ENCODE data around the gene BCAS3. TPM values are rescaled to one million over a fixed set of nuclear protein-coding genes. Genes with fewer than 3 reads are reported as not detected.

Gene BCAS3
- total RNA-seq, 1 donor from 2014 or later = 22.6 TPM

DNA sequence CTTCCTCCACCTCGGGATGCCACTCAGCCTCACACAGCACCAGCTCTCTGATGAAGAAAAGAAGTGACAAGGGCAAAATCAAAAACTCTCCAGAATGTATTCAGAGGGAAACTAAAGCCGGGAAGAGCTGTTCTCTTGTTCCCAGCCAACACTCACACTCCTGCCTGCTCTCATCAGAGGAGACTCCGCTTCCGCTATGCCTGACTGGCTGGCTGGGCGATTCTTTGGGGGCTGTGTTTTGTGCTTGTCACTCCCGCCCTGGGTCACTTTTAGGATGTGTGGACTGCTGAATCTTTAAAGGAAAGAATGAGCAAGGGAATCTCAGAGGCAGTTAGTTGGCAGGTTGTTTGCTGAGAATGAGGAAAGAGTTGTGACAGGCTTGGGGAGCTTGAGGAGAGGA, 667.4 kb downstream of the BCAS3 start:
- H3K36me3 Mint-ChIP-seq (ENCODE audit: low read depth) = no peaks in the 10 kb centered on the region
- no peak overlapping the region for H3K27ac Mint-ChIP-seq (ENCODE audit: unreplicated experiment)
- TF ChIP-seq, protein P1, sequence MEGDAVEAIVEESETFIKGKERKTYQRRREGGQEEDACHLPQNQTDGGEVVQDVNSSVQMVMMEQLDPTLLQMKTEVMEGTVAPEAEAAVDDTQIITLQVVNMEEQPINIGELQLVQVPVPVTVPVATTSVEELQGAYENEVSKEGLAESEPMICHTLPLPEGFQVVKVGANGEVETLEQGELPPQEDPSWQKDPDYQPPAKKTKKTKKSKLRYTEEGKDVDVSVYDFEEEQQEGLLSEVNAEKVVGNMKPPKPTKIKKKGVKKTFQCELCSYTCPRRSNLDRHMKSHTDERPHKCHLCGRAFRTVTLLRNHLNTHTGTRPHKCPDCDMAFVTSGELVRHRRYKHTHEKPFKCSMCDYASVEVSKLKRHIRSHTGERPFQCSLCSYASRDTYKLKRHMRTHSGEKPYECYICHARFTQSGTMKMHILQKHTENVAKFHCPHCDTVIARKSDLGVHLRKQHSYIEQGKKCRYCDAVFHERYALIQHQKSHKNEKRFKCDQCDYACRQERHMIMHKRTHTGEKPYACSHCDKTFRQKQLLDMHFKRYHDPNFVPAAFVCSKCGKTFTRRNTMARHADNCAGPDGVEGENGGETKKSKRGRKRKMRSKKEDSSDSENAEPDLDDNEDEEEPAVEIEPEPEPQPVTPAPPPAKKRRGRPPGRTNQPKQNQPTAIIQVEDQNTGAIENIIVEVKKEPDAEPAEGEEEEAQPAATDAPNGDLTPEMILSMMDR (IDR thresholded peaks at IDR 0.05) = no peak
- no peak overlapping the region for H3K4me3 Mint-ChIP-seq (ENCODE audit: unreplicated experiment)
- H3K4me1 Mint-ChIP-seq (ENCODE audit: low read depth) = no peaks in the 10 kb centered on the region
- H3K9me3 Mint-ChIP-seq (ENCODE audit: low read depth) = no peaks in the 10 kb centered on the region
- no peaks in the 10 kb centered on the region for H3K27me3 Mint-ChIP-seq (ENCODE audit: low read depth)
- no peak for DNase-seq (ENCODE audit: low spot score)

DNA sequence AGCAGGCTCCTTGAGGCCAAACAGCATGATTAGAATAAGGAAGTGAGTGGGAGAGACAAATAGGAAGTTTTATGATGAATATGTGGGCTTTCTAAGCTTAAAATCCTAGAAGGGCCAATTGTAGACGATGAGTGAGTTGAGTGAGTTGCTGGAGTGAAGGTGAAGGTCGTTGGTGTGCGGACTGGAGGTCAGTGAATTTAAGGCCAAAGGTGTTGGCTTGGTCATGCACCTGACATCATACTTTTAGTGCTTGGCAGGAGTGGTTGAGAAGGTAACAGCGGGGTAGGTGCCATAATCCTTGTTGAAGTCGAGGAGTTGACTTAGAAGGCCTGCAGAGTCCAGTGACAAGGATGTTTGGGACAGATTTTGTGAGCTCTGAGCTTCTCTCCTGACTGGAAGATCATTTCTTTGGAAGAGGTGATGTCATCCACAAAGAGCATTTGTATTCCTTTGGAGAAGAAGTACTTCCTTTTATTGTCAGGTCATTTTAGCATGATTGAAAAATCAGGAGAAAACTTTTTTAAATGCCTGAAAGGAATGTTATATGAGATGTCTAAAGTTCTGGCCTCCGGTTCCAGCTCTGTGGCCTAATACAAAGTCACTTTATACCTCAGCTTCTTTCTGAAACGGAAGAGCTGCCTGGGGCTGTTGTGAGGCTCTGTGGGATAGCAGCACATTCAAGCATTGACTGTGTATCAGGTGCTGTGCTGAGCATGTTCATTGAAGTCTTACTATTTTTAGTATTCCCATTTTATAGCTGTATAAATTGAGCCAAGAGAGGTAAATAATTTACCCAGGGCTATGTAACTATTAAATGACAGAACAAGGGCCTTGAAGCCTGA, 668.4 kb downstream of the BCAS3 start:
- Mint-ChIP-seq H3K36me3 (ENCODE audit: low read depth) (no peaks in the 10 kb centered on the region), H3K4me3 (ENCODE audit: unreplicated experiment) (no peak overlapping the region), H3K27me3 (ENCODE audit: low read depth) (no peaks in the 10 kb centered on the region), H3K9me3 (ENCODE audit: low read depth) (no peaks in the 10 kb centered on the region), H3K27ac (ENCODE audit: unreplicated experiment) (no peak overlapping the region), H3K4me1 (ENCODE audit: low read depth) (no peaks in the 10 kb centered on the region)
- TF ChIP-seq, protein P1 (IDR thresholded peaks at IDR 0.05) = no peak
- DNase-seq (ENCODE audit: low spot score) = no peak

- Mint-ChIP-seq H3K9me3 (ENCODE audit: low read depth) (no peaks in the 10 kb centered on the region), H3K4me1 (ENCODE audit: low read depth) (no peaks in the 10 kb centered on the region), H3K27ac (ENCODE audit: unreplicated experiment) (no peak overlapping the region), H3K27me3 (ENCODE audit: low read depth) (no peaks in the 10 kb centered on the region), H3K4me3 (ENCODE audit: unreplicated experiment) (no peak overlapping the region), H3K36me3 (ENCODE audit: low read depth) (no peaks in the 10 kb centered on the region)
- TF ChIP-seq, protein P1 (IDR thresholded peaks at IDR 0.05) = peak; percentile 61
- no peak for DNase-seq (ENCODE audit: low spot score)
Observed at GRCh38 chr17:61349350-61349749, 671.7 kb downstream of the BCAS3 start.

- TF ChIP-seq, protein P1 (IDR thresholded peaks at IDR 0.05) = no peak
- no peak overlapping the region for H3K4me3 Mint-ChIP-seq (ENCODE audit: unreplicated experiment)
- no peaks in the 10 kb centered on the region for H3K27me3 Mint-ChIP-seq (ENCODE audit: low read depth)
- H3K4me1 Mint-ChIP-seq (ENCODE audit: low read depth) = peaks cover 8% of the 10 kb centered on the region
- H3K27ac Mint-ChIP-seq (ENCODE audit: unreplicated experiment) = no peak overlapping the region
- no peak for DNase-seq (ENCODE audit: low spot score)
- no peaks in the 10 kb centered on the region for H3K36me3 Mint-ChIP-seq (ENCODE audit: low read depth)
- no peaks in the 10 kb centered on the region for H3K9me3 Mint-ChIP-seq (ENCODE audit: low read depth)
Observed at GRCh38 chr17:61351745-61352407, 674.2 kb downstream of the BCAS3 start.

- no peaks in the 10 kb centered on the region for H3K36me3 Mint-ChIP-seq (ENCODE audit: low read depth)
- no peak for DNase-seq (ENCODE audit: low spot score)
- H3K4me3 Mint-ChIP-seq (ENCODE audit: unreplicated experiment) = no peak overlapping the region
- H3K27me3 Mint-ChIP-seq (ENCODE audit: low read depth) = no peaks in the 10 kb centered on the region
- peaks cover 10% of the 10 kb centered on the region for H3K4me1 Mint-ChIP-seq (ENCODE audit: low read depth)
- TF ChIP-seq, protein P1 (IDR thresholded peaks at IDR 0.05) = no peak
- no peaks in the 10 kb centered on the region for H3K9me3 Mint-ChIP-seq (ENCODE audit: low read depth)
- H3K27ac Mint-ChIP-seq (ENCODE audit: unreplicated experiment) = no peak overlapping the region
Observed at GRCh38 chr17:61352408-61352770, 674.7 kb downstream of the BCAS3 start.
